Rectal smooth muscle tissue (tissue), 1 donor: Measurements from ENCODE around the gene AMELX.

Experiments used
- H3K27ac ChIP-seq: one replicate; pipeline ENCODE4 v1.7.0; 2013; ENCODE audit warnings: low read depth, low read length, inconsistent platforms
- H3K27me3 ChIP-seq: one replicate; pipeline ENCODE4 v1.7.0; 2013; ENCODE audit warnings: low read length; ENCODE audit not compliant: control insufficient read depth, insufficient read depth
- H3K36me3 ChIP-seq: one replicate; pipeline ENCODE4 v1.7.0; 2013; ENCODE audit warnings: low read length; ENCODE audit not compliant: control insufficient read depth, insufficient read depth
- H3K4me1 ChIP-seq: one replicate; pipeline ENCODE4 v1.7.0; 2013; ENCODE audit warnings: low read length; ENCODE audit not compliant: control insufficient read depth, insufficient read depth
- H3K4me3 ChIP-seq: one replicate; pipeline ENCODE4 v1.7.0; 2013; ENCODE audit warnings: low read length
- H3K9ac ChIP-seq: one replicate; pipeline ENCODE4 v1.7.0; 2013; ENCODE audit warnings: low read length

AMELX gene

DNA sequence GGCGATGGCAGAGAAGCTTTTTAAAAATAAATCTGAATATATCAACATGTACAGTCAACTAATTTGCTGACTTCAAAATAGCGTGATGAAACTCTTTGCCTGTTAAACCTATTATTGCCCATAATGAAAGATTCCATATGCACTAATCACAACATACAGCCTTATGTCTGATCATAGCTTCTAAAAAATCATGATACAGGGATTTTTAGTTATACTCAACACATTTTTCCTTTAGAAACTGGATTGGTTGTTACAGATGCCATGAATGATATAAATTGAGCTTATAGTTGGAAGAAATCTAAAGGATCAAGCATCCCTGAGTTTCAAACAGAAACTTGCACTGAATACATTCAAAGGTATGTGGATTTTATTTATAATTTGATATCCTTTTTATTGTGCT lies at the start of gene AMELX:
AMELX (plus strand) TSS at position 301 of the 400 bp plus-strand sequence. CDS start 1,376 bp downstream, outside the sequence.
- H3K4me3 ChIP-seq: no peak within 1 kb of the TSS
- H3K27ac ChIP-seq: no peak within 1 kb of the TSS
- H3K4me1 ChIP-seq: no peaks in the 10 kb centered on the region
- H3K9ac ChIP-seq: no peak within 1 kb of the TSS
- H3K36me3 ChIP-seq: no peaks in the 10 kb centered on the region
- no peaks in the 10 kb centered on the region for H3K27me3 ChIP-seq

DNA sequence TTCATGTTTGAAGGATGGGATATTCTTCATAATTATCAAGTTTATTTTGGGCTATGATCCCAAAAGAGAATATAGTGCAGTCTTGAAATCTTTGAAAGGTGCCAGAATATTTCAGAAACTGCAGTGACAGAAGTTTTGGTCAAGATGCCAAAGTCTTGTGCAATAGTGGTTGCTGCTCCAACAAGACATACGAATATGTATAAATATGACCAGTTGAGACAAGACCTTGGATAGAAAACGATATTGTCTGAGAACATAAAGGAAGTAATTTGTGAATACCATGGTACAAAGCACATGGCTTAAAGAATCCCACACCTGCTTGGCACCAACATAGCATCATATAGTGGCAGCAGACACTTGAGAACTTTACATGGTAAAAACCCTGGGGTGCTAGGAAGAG lies 48.6 kb upstream of the AMELX start:
- H3K4me1 ChIP-seq: no peaks in the 10 kb centered on the region
- H3K4me3 ChIP-seq: no peak overlapping the region
- H3K27me3 ChIP-seq: no peaks in the 10 kb centered on the region
- no peak overlapping the region for H3K9ac ChIP-seq
- no peaks in the 10 kb centered on the region for H3K36me3 ChIP-seq
- no peak overlapping the region for H3K27ac ChIP-seq

DNA sequence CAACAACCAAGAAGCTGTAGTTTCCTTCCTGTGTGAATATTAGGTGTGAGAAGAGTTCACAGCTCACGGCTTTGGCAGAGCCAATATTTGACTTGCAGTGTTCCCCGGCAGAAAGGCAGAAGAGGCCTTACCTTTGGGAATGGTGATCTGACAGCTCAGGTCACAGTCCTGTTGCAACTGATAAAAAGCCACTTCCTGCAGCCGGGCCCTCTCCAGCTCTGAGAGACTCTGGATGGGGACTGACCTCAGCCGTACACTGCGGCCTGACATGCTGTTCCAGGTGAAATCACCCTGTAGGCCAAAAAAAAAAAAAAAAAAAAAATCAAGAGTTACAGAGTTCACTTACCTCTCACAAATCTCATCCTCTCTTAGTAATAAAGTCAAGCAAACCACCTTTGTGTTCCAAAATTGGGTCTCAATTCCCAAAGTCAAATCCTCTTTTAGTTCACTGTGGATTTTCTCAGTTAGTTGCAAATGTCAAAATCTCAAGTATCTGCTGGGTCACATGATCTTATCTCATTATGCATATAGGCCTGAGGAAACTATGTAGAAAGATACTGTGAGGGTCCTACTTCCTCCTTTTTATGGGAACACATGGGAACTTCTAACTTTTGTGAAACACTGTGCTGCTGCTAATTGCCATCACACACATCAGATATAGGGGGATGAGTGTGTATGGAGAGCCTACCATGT lies 38.6 kb upstream of the AMELX start:
- no peaks in the 10 kb centered on the region for H3K4me1 ChIP-seq
- no peak overlapping the region for H3K9ac ChIP-seq
- H3K27ac ChIP-seq: no peak overlapping the region
- H3K36me3 ChIP-seq: no peaks in the 10 kb centered on the region
- no peaks in the 10 kb centered on the region for H3K27me3 ChIP-seq
- H3K4me3 ChIP-seq: no peak overlapping the region

DNA sequence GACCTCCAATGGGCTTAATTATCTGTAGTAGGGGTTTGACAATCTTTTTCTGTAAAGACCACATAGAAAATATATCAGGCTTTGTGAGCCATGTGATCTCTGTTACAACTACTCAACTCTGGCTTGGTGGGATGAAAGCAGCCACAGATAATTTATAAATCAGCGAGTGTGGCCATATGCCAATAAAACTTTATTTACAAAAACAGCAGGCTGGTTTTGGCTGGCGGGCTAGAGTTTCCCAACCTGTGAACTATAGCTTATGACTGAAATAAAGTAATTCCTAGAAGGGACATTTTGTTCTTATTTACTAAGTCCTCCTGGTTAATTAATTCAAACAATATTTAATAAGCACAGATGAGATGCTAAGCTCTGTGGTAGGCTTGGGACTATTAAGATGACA lies 35.9 kb upstream of the AMELX start:
- Histone ChIP-seq H3K27ac (no peak overlapping the region), H3K4me3 (no peak overlapping the region), H3K4me1 (no peaks in the 10 kb centered on the region), H3K9ac (no peak overlapping the region), H3K27me3 (no peaks in the 10 kb centered on the region), H3K36me3 (no peaks in the 10 kb centered on the region)

DNA sequence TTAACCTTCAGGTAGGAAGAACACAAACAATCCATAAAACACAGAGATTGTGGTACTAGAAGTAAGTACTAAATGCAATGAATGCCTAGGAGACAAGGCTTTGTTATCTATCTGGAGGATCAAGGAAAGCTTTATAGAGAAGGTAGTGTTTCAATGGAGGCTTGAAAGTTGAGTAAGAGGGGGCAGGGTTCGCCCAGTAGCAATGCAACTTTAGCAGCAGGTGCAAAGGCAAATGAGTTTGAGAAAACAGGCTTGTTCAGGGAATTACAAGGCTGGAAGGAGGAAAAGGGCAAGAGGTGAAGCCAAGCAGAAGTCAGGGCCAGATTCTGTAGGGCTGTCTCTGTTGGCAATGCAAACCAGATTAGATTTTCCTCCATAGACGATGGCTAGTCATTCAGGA lies 35.5 kb upstream of the AMELX start:
- Histone ChIP-seq H3K4me1 (no peaks in the 10 kb centered on the region), H3K27ac (no peak overlapping the region), H3K4me3 (no peak overlapping the region), H3K36me3 (no peaks in the 10 kb centered on the region), H3K9ac (no peak overlapping the region), H3K27me3 (no peaks in the 10 kb centered on the region)

DNA sequence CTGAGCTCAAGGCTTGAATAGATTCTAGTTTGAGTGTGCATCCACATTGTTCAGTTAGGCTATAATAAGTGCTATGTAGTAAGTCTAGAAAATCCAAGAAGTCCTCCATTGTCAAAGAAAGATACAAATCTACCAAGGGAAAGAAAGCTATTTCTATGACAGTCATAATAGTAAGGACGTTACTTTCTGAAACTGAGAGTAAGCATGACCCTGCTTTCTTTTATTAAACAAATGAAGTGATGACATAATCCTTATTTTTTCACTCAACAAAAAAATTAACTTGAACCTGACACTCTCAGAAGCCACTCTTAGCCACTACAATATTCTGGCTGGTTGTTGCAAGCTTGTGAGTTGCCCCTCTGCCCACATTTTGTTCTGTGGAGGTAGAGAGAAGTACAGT lies 33.8 kb upstream of the AMELX start:
- no peaks in the 10 kb centered on the region for H3K4me1 ChIP-seq
- no peaks in the 10 kb centered on the region for H3K27me3 ChIP-seq
- H3K27ac ChIP-seq: no peak overlapping the region
- H3K9ac ChIP-seq: no peak overlapping the region
- no peaks in the 10 kb centered on the region for H3K36me3 ChIP-seq
- no peak overlapping the region for H3K4me3 ChIP-seq

DNA sequence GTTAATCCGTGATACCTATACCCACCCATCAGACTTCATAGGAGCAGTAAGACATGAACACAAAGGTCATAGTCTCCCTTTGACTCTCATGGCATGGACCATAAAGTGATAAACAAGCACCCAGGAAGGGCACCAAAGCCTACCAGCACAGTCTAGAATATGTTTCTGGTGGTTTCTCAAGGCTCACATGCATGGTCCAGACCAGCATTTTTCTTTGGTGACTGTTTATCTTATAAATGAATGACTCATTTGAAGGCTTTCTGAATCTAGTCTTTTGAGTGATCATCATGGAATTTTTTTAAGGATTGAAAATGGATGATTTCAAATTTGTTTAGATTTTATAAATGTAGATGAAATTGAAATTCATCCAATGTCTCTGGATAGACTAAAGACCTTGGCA lies 32.0 kb upstream of the AMELX start:
- Histone ChIP-seq H3K27me3 (no peaks in the 10 kb centered on the region), H3K36me3 (no peaks in the 10 kb centered on the region), H3K27ac (no peak overlapping the region), H3K4me3 (no peak overlapping the region), H3K4me1 (no peaks in the 10 kb centered on the region), H3K9ac (no peak overlapping the region)

DNA sequence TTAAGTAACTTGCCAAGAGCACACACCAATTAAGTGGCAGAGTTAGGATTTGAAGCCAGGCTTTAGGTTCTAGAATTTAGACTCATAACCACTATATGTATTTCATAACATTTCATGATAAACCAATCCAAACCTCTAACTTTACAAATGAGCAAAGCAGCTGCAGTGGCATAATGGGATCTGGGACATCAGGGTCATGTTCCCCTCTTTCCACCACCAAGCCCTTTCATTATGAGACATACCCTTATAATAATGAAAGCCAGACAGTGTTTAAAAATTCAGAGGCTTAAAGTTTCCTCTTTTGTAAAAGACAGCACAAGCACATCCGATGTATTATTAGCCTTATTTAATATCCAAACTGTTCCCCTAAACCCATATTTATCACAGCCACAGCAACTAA lies 28.3 kb upstream of the AMELX start:
- H3K36me3 ChIP-seq: no peaks in the 10 kb centered on the region
- no peaks in the 10 kb centered on the region for H3K4me1 ChIP-seq
- H3K4me3 ChIP-seq: no peak overlapping the region
- H3K9ac ChIP-seq: no peak overlapping the region
- H3K27ac ChIP-seq: no peak overlapping the region
- no peaks in the 10 kb centered on the region for H3K27me3 ChIP-seq

DNA sequence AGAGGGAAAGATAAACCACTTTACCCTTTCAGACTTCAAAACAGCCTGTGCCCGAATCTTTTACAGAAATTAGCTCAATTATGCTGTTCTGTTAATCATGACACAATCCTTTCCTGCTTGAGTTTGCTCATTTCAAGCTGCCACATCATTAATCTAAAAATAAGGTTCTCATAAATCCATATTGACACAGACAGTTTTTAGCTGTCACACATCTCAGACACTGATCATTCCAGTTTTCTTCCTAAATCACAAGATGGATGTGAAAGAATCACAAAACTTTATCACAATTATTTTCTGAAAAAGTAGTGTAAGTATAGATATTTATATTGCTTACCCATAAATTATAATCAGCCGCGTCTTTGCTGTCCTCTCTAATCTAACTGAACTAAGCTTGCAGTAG lies 27.9 kb upstream of the AMELX start:
- Histone ChIP-seq H3K4me3 (no peak overlapping the region), H3K36me3 (no peaks in the 10 kb centered on the region), H3K27ac (no peak overlapping the region), H3K27me3 (no peaks in the 10 kb centered on the region), H3K4me1 (no peaks in the 10 kb centered on the region), H3K9ac (no peak overlapping the region)

DNA sequence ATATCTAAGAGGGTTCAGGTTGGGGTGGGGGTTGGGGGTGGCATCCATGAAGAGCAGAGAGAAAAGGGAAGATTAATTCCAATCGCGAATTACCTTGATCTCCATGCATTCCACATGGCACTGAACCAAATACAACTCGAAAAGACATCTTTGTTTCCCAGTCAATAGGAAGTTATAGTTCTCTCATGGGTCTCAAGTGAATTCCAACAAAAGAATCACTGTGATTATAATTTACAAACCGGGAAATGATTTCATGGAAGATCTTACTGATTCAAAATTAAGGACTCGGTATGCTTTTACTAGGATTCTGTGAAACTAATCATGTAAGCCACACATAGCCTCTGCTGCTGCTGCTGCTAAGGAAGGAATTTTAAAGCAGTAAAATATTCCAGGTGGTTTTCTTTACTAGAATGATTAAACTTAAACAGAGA lies 26.6 kb upstream of the AMELX start:
- H3K4me3 ChIP-seq: no peak overlapping the region
- no peaks in the 10 kb centered on the region for H3K4me1 ChIP-seq
- no peaks in the 10 kb centered on the region for H3K27me3 ChIP-seq
- no peak overlapping the region for H3K27ac ChIP-seq
- H3K9ac ChIP-seq: no peak overlapping the region
- no peaks in the 10 kb centered on the region for H3K36me3 ChIP-seq

DNA sequence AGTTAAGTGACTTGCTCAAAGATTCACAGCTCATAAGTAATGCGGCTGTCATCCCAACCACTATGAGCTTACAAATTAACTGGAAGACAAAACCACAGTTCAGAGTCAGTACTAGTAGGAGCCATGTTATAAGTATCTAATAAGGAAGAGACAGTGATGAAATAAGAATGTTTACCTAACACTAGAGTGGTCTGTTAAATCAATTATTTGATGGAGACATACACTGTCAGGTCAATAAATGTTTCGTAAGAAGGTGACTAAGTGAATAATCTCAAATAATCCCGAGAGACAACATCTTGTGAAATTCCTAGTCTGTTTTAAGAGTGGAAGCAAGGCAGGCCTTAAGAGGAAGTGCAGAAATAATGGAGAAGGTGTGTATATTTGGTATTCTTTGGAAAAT lies 25.8 kb upstream of the AMELX start:
- H3K36me3 ChIP-seq: no peaks in the 10 kb centered on the region
- no peak overlapping the region for H3K9ac ChIP-seq
- peaks cover 1% of the 10 kb centered on the region for H3K27me3 ChIP-seq
- H3K27ac ChIP-seq: no peak overlapping the region
- no peak overlapping the region for H3K4me3 ChIP-seq
- no peaks in the 10 kb centered on the region for H3K4me1 ChIP-seq

DNA sequence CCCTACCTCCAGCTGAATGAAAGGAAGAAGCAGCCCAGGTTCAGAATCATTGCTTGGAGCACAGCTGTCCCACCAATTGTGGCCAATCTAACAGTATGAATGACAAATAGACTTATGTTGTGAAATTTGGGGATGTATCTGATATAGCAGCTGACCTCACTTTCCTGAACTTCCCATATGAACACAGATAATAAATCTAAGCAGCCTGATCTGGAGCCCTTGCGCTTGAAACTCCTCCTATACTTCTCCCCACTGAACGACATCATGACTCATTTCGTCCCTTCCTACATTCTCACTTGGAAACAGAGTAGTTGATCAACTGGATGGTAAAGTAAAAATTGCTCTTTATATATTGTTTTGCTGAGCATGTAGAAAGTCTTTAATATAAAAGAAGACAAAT lies 24.2 kb upstream of the AMELX start:
- peaks cover 2% of the 10 kb centered on the region for H3K27me3 ChIP-seq
- no peak overlapping the region for H3K27ac ChIP-seq
- no peak overlapping the region for H3K9ac ChIP-seq
- H3K36me3 ChIP-seq: no peaks in the 10 kb centered on the region
- H3K4me1 ChIP-seq: no peaks in the 10 kb centered on the region
- H3K4me3 ChIP-seq: no peak overlapping the region

DNA sequence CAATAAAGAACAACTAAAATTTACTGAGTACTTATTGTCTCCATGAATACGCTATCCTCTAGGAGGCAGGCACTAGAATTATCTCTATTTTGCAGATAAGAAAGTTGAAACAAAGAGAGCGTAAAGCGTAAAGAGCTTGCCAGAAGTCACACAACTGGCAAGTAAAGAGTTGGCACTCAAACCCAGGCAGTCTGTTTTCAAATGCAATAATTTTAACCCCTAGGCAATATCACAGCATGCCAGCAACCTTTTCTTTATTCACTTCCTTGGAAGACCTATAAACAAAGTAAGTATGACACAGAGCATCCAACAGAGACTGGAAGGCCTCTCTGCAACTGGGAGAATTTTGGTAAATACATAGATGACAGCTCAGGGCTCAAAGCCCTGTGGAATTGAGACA lies 23.2 kb upstream of the AMELX start:
- no peaks in the 10 kb centered on the region for H3K4me1 ChIP-seq
- no peak overlapping the region for H3K4me3 ChIP-seq
- H3K27me3 ChIP-seq: peaks cover 2% of the 10 kb centered on the region
- H3K9ac ChIP-seq: no peak overlapping the region
- no peaks in the 10 kb centered on the region for H3K36me3 ChIP-seq
- no peak overlapping the region for H3K27ac ChIP-seq
